HG03097 (cell line): ENCODE measurements around the gene TBCD.
"Not testable (repeated sequence)": the region's sequence is repeated elsewhere in the genome, so short reads cannot be mapped to it uniquely, and the experiment has no call there.

ENCODE experiments used
- ATAC-seq: cut with Tn5 transposase; IDR thresholded peaks from one replicate; pipeline ENCODE4 v1.9.1; 2021; ENCODE audit not compliant: unreplicated experiment, low FRiP score

TBCD gene

DNA sequence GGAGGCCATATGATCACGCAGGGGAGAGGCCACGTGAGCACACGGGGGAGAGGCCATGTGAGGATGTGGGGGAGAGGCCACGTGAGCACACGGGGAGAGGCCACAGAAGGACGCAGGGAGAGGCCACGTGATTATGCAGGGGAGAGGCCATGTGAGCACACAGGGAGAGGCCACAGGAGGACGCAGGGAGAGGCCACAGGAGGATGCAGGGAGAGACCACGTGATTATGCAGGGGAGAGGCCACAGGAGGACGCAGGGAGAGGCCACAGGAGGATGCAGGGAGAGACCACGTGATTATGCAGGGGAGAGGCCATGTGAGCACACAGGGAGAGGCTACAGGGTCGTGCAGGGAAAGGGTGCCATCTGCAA is 232.4 kb downstream of the TBCD start:
- ATAC-seq, result not testable (repeated sequence)

DNA sequence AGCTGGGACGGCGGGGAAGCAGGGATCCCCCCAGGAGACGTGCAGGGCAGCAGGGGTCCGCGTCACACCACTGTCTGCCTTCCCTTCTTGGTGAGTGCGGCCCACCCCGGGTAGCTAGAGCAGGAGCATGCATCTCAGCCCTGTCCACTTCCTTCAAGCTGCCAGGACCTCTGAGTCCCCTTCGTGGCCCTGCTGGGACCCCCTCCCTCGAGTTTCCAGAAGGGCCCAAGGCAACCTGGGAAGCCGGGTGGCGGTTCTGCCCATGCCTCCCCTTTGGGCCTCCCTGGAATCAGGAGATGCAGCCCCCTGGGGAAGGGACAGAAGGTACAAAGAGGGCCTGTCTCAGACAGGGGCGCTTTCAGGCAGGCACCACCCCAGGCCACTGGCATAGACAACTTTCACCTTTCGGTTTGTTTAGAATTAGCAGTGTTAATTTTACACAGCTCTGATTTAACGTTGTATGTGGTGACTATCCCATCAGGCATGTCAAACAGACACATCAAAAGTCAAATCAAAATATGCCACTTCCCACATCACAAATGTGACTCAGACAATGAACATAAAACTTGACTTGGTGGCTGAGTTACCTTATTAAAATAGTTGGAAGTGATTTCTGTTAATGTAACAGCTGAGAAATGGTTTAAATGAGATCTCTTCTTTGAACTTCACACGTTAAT is 233.0 kb downstream of the TBCD start:
- ATAC-seq, result no peak

DNA sequence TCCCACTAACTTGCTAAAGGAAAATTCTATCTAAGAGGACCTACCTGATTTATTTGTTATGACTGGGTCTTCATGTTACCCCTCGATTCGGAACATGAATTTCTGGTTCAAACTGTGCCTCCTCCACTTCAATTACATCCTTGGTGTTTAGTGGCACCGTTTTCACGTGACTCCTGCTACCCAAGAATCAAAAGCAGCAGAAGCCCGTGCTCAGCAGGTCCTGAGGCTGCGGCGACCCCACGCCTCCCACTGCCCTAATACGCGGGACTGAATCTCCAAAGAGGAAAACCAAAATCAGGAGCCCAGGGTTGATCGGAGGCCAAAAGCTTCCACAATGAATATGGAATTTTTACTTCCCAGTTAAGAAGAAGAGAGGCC is 233.6 kb downstream of the TBCD start:
- ATAC-seq, result no peak

DNA sequence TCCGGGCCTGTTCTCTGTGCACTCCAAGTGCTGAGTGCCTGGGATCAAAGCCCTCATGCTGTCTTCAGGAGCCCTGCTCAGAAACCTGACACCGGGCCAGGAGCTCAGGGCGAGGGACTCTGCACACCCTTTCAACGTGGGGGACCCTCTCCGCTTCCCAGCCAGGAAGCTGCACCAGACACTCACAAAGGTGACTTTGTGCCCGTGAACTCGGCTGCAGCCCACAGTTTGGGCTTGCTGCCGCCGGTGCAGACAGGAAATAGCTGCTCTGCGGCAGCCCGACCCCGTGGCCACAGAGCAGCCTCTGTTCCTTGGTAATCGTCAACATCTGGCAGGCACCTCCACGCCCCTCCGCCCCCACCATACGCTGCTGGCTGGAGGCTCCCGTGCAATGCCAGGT is 234.1 kb downstream of the TBCD start:
- no peak for ATAC-seq

GRCh38 chr17:82989051-82989450 is 237.2 kb downstream of the TBCD start:
- not testable (repeated sequence) for ATAC-seq

DNA sequence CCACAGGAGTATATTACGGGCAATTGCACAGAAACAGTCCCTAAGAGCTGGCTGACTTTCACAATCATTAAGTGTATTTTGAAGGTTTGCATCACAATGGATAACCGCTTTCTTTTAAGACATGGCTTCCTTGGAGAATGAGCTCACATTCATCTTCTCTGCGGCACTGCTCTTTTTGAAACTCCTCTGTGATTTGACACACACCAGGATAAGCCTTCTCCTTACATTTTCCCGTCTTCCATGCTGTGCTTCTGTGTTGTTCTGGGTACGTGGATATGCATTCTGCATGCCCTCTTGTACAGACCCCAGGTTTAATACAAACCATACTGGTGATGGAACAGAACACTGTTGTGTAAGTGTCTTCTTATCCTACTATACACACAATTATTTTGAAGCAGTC is 238.0 kb downstream of the TBCD start:
- ATAC-seq, result no peak

- no peak for ATAC-seq
Measured at GRCh38 chr17:82993005-82993404, 241.1 kb downstream of the TBCD start.
